Endothelial cell (in vitro differentiated cells): ENCODE results near the gene SLC25A15. TPM values are rescaled to one million over a fixed set of nuclear protein-coding genes. Genes with fewer than 3 reads are reported as not detected.
"Not testable (repeated sequence)": the region's sequence is repeated elsewhere in the genome, so short reads cannot be mapped to it uniquely, and the experiment has no call there.

Experiments
- DNase-seq: peaks from one replicate; pipeline ENCODE4 v3.0.0; 2021; ENCODE audit warnings: low spot score
- H3K27ac Mint-ChIP-seq: one replicate; pipeline ENCODE4 v1.8.0; 2021; ENCODE audit warnings: mixed read lengths, inconsistent platforms; ENCODE audit not compliant: unreplicated experiment
- H3K27me3 Mint-ChIP-seq: one replicate; pipeline ENCODE4 v1.8.0; 2021; ENCODE audit warnings: mild to moderate bottlenecking, moderate library complexity, mixed read lengths, inconsistent platforms; ENCODE audit not compliant: unreplicated experiment
- H3K36me3 Mint-ChIP-seq: one replicate; pipeline ENCODE4 v1.8.0; 2021; ENCODE audit warnings: mild to moderate bottlenecking, low read depth, mixed read lengths, inconsistent platforms; ENCODE audit not compliant: unreplicated experiment
- H3K4me1 Mint-ChIP-seq: one replicate; pipeline ENCODE4 v1.8.0; 2021; ENCODE audit warnings: mild to moderate bottlenecking, mixed read lengths, inconsistent platforms; ENCODE audit not compliant: unreplicated experiment
- H3K4me3 Mint-ChIP-seq: one replicate; pipeline ENCODE4 v1.8.0; 2021; ENCODE audit warnings: mild to moderate bottlenecking, mixed read lengths, inconsistent platforms; ENCODE audit not compliant: unreplicated experiment
- H3K9me3 Mint-ChIP-seq: one replicate; pipeline ENCODE4 v1.8.0; 2021; ENCODE audit warnings: mixed read lengths, inconsistent platforms; ENCODE audit not compliant: unreplicated experiment
- CTCF ChIP-seq: fragments of 200-600 bp; sonication (generic); IDR thresholded peaks from one replicate; pipeline ENCODE4 v1.5.0; 2021; ENCODE audit warnings: antibody characterized with exemption; ENCODE audit not compliant: unreplicated experiment
- total RNA-seq: library from RNA; stranded (reverse); fragmentation: NEBNext Ultra II Directional; extraction: Animal tissue kit (Norgen Biotek cat#: 25700); gene quantifications from one replicate; pipeline ENCODE4 v1.2.1, GENCODE V29; 2021; ENCODE audit not compliant: unreplicated experiment

Gene SLC25A15
- total RNA-seq, 1 donor from 2014 or later = 7.6 TPM

GRCh38 chr13:40780822-40781401 lies 8.5 kb upstream of the SLC25A15 start:
- peak; percentile 18 for TF ChIP-seq CTCF
- Mint-ChIP-seq H3K9me3 (no peaks in the 10 kb centered on the region), H3K27ac (no peak overlapping the region)

GRCh38 chr13:40781717-40782116 lies 7.7 kb upstream of the SLC25A15 start:
- Mint-ChIP-seq H3K27ac (no peak overlapping the region), H3K27me3 (peaks cover 1% of the 10 kb centered on the region), H3K9me3 (no peaks in the 10 kb centered on the region), H3K36me3 (no peaks in the 10 kb centered on the region), H3K4me3 (no peak overlapping the region), H3K4me1 (peaks cover 8% of the 10 kb centered on the region)
- no peak for TF ChIP-seq CTCF
- DNase-seq = no peak

More at GRCh38 chr13:40780822-40781401, 8.5 kb upstream of the SLC25A15 start:
- Mint-ChIP-seq H3K4me3 (no peak overlapping the region), H3K27me3 (peaks cover 1% of the 10 kb centered on the region), H3K4me1 (peaks cover 10% of the 10 kb centered on the region), H3K36me3 (no peaks in the 10 kb centered on the region)
- DNase-seq = no peak

GRCh38 chr13:40782971-40783370 lies 6.4 kb upstream of the SLC25A15 start:
- not testable (repeated sequence) for H3K36me3 Mint-ChIP-seq, H3K4me1 Mint-ChIP-seq, H3K4me3 Mint-ChIP-seq, H3K9me3 Mint-ChIP-seq, H3K27me3 Mint-ChIP-seq, H3K27ac Mint-ChIP-seq, DNase-seq

- Mint-ChIP-seq H3K4me1 (no peaks in the 10 kb centered on the region), H3K9me3 (no peaks in the 10 kb centered on the region), H3K4me3 (no peak overlapping the region), H3K27me3 (no peaks in the 10 kb centered on the region), H3K36me3 (no peaks in the 10 kb centered on the region), H3K27ac (no peak overlapping the region)
- DNase-seq = no peak
- no peak for TF ChIP-seq CTCF
Observed at GRCh38 chr13:40784540-40784939, 4.9 kb upstream of the SLC25A15 start.

- TF ChIP-seq CTCF = no peak
- Mint-ChIP-seq H3K4me3 (no peak overlapping the region), H3K9me3 (no peaks in the 10 kb centered on the region), H3K27ac (no peak overlapping the region), H3K27me3 (peaks cover 1% of the 10 kb centered on the region), H3K4me1 (no peaks in the 10 kb centered on the region), H3K36me3 (no peaks in the 10 kb centered on the region)
- DNase-seq = no peak
Observed at GRCh38 chr13:40786568-40786996, 2.8 kb upstream of the SLC25A15 start.
